ENCODE data around the gene PFKFB3. TPM values are rescaled to one million over a fixed set of nuclear protein-coding genes. Genes with fewer than 3 reads are reported as not detected.
A peak's percentile ranks its signal among the peaks of the same experiment; 100 is the strongest.

The PFKFB3 gene
- total and polyA plus RNA-seq, 2 of the 4 experiments (the other 2 are of a cell fraction) = 34.1 to 45.5 TPM

- TF ChIP-seq BHLHE40 (IDR thresholded peaks at IDR 0.05; ENCODE audit: low read depth, low read length) (no peak), MAFK (IDR thresholded peaks at IDR 0.05; ENCODE audit: low read depth, low read length) (peak; percentile 44; the same call in 1 of the 2 replicates)
These were observed 30.6 kb upstream of the PFKFB3 start (continued) for GRCh38 chr10:6171881-6172695.

- Histone ChIP-seq H3K36me3 (ENCODE audit: control insufficient read depth, insufficient read depth, low read length) (0 out of 2 replicates have a peak, but pooled peaks cover 7% of the 10 kb centered on the region), H3K18ac (ENCODE audit: low read depth, low read length) (no peak overlapping the region), H2BK15ac (ENCODE audit: low read depth, low read length) (no peak overlapping the region), H3K79me1 (ENCODE audit: low read depth in 1 of 2, low read length in 2 of 2) (peaks cover 44 to 94% of the 10 kb centered on the region in 2 experiments), H3K27ac (ENCODE audit: insufficient read depth, low read length) (no peak overlapping the region), H4K8ac (ENCODE audit: low read depth in 2 of 2, low read length in 2 of 2) (no peak overlapping the region), H3K14ac (replicated peaks; ENCODE audit: low read depth, low read length) (no peak overlapping the region), H3K9me3 (ENCODE audit: control insufficient read depth, insufficient read depth, low read length) (no peaks in the 10 kb centered on the region), H2BK120ac (ENCODE audit: low read depth, low read length) (no peak overlapping the region), H4K91ac (ENCODE audit: insufficient read depth, low read depth, low read length) (no peak overlapping the region), H3K9ac (ENCODE audit: low read depth, low read length) (no peak overlapping the region), H3K23ac (ENCODE audit: low read depth, low read length) (no peak overlapping the region), H2AK5ac (ENCODE audit: low read depth, low read length) (peak overlapping the region; percentile 33; the same call in 1 of the 2 replicates), H3K4me2 (ENCODE audit: low read depth, low read length) (no peak overlapping the region), H3K9me1 (ENCODE audit: insufficient read depth, low read length) (peaks cover 54% of the 10 kb centered on the region), H2AK9ac (replicated peaks; ENCODE audit: low read depth, low read length, poor library complexity) (no peak overlapping the region), H3K4ac (ENCODE audit: low read depth, low read length) (peak overlapping the region; percentile 49; the same call in 1 of the 2 replicates), H4K20me1 (ENCODE audit: insufficient read depth, low read length) (peaks cover 91% of the 10 kb centered on the region), H2BK20ac (ENCODE audit: low read depth, low read length) (no peak overlapping the region), H3K4me1 (ENCODE audit: control insufficient read depth, insufficient read depth, low read length) (peaks cover 20% of the 10 kb centered on the region), H3K27me3 (ENCODE audit: control insufficient read depth, insufficient read depth, low read length) (no peaks in the 10 kb centered on the region), H3K4me3 (ENCODE audit: insufficient read depth, low read depth, low read length) (no peak overlapping the region), H4K5ac (ENCODE audit: low read depth, low read length) (no peak overlapping the region), H2BK5ac (ENCODE audit: low read depth, low read length, poor library complexity, severe bottlenecking) (no peak overlapping the region), H3K56ac (ENCODE audit: extremely low read depth, insufficient read depth, low read length) (no peak overlapping the region), H2AFZ (replicated peaks; ENCODE audit: low read length, poor library complexity) (no peak overlapping the region)
- no TSS peak for BruUV-seq (replicated peaks)
- WGBS, 2 experiments (ENCODE audit: extremely low coverage in 2 of 2, insufficient read length in 1 of 2) = 77% methylated on average over 4 of the region's 8 CpGs; no CpG with 5 or more reads in 1 of the 2 experiments
- dilution Hi-C loops (cut with HindIII; ENCODE audit: low sequenced_read_pairs, unreplicated experiment) (no loop called here), intact Hi-C loops (cut with micrococcal nuclease) (no loop called here), in situ Hi-C loops (cut with MboI; ENCODE audit: low sequenced_read_pairs) (no loop called here)
- POLR2A ChIA-PET (ENCODE audit: unreplicated experiment) = no interaction called here
- no peak for ATAC-seq (ENCODE audit: low read depth)
- CTCF ChIA-PET = interaction anchor here (0.6 kb wide), 1 partner anchor 108 kb away, joined by 4 read pairs; no protein-coding TSS in a partner anchor
- TF ChIP-seq, protein P1, sequence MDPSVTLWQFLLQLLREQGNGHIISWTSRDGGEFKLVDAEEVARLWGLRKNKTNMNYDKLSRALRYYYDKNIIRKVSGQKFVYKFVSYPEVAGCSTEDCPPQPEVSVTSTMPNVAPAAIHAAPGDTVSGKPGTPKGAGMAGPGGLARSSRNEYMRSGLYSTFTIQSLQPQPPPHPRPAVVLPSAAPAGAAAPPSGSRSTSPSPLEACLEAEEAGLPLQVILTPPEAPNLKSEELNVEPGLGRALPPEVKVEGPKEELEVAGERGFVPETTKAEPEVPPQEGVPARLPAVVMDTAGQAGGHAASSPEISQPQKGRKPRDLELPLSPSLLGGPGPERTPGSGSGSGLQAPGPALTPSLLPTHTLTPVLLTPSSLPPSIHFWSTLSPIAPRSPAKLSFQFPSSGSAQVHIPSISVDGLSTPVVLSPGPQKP (IDR thresholded peaks at IDR 0.05; ENCODE audit: borderline replicate concordance, low read depth, low read length) = no peak
- TF ChIP-seq RFX5 (IDR thresholded peaks at IDR 0.05; ENCODE audit: low read depth, low read length) (no peak), POLR2A (IDR thresholded peaks at IDR 0.05; ENCODE audit: low read depth, low read length) (no peak), CTCF (conservative IDR thresholded peaks at IDR 0.05; ENCODE audit: low read depth, low read length) (no peak), RAD21 (IDR thresholded peaks at IDR 0.05; ENCODE audit: low read length) (no peak), CEBPB (IDR thresholded peaks at IDR 0.05; ENCODE audit: low read depth, low read length) (no peak), RCOR1 (IDR thresholded peaks at IDR 0.05; ENCODE audit: insufficient replicate concordance, low read length) (no peak)
- no peak for DNase-seq
These were observed 29.5 kb upstream of the PFKFB3 start for GRCh38 chr10:6173203-6173602.
